Fibroblast of upper back skin (primary cell): ENCODE results near the gene RAB5A.
"Not testable (repeated sequence)": the region's sequence is repeated elsewhere in the genome, so short reads cannot be mapped to it uniquely, and the experiment has no call there.

Experiments
- DNase-seq: peaks from one replicate; pipeline ENCODE4 v3.0.0-alpha.2; 2013

The RAB5A gene

GRCh38 chr3:20028905-20029331 lies 82.0 kb downstream of the RAB5A start:
- DNase-seq = no peak

DNA sequence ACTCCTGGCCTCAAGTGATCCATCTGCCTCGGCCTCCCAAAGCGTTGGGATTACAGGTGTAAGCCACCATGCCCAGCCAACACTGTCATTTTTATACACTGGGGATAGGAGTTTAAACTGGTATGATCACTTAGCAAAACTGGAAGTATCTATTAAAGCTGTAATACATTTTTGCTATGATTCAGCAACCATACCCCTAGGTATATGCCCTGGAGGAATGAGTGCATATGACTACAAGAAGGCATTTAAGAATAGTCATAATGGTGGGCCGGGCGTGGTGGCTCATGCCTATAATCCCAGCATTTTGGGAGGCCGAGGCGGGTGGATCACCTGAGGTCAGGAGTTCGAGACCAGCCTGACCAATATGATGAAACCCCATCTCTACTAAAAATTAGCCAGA lies 85.0 kb downstream of the RAB5A start:
- not testable (repeated sequence) for DNase-seq
